Activated CD4-positive, alpha-beta T cell treated with anti-CD3 and anti-CD28 coated beads for 24 hours (primary cell): ENCODE results near the gene CD19.
"Not testable (repeated sequence)": the region's sequence is repeated elsewhere in the genome, so short reads cannot be mapped to it uniquely, and the experiment has no call there.

ENCODE experiments used
- DNase-seq, 2 donors: peaks; one replicate each; pipeline ENCODE4 v3.0.0-alpha.2; 2020; ENCODE audit warnings: low read depth in 2 of 2

CD19 gene

DNA sequence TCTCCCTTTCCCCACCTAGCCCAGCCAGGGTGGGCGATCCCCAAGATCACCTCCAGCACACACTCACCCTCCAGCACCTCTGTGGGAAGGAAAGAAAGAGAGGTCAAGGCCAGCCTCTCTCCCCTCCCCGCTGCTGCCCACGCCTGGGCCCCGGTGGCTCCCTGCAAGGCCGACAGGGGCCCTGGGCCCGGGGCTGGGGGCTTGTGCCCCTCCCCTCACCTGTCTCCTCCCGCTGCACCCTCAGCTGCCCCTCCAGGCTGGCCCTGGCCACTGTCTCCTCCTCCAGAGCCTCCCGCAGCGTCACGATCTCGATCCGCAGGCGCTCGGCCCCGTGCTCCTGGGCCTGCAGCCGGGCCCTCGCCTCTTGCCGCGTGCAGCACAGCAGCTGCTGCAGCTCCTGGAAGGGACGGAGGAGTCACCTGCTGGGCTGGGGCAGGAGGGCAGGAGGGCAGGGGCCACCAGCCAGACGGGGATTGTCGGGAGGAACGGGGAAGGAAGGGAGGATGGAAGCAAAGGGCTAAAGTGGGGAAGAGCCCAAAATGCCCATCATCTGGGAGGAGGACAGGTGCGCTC is 25.9 kb upstream of the CD19 start:
- DNase-seq = no peak

DNA sequence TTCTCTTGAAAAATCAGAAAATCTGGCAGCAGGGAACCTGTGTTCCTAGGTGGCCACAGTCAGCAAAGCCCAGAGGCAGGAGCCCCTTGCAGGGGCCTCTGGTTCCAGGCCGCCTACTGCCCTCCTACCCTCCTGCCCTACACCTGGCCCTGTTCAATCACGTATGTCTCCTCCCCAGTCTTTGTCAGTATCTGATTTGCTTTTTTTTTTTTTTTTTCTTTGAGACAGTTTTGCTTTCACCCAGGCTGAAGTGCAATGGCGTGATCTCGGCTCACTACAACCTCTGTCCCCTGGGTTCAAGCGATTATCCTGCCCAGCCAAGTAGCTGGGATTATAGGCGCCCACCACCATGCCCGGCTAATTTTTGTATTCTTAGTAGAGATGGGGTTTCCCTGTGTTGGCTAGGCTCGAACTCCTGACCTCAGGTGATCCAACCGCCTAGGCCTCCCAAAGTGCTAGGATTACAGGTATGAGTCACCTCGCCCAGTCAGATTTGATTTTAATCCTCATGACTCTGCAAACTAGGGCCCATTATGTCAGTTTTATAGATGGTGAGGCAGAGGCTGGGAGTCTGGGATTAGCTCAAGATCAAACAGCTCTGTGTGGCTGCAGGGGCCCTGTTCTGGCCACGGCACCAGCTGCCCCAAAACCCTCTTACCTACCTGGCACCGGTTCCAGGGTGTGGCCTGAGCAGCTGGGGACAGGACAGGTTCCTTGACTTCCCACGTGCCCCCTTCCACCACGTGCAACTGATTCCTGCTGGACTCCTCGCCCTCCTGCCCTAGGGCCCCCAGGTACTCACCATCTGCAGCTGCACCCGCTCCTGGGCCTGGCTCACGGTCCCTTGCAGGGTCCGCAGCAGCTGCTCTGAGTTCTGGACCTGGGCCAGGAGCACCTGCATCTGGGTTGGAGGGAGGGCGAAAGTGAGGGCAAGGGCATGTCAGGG is 21.4 kb upstream of the CD19 start:
- no peak for DNase-seq

DNA sequence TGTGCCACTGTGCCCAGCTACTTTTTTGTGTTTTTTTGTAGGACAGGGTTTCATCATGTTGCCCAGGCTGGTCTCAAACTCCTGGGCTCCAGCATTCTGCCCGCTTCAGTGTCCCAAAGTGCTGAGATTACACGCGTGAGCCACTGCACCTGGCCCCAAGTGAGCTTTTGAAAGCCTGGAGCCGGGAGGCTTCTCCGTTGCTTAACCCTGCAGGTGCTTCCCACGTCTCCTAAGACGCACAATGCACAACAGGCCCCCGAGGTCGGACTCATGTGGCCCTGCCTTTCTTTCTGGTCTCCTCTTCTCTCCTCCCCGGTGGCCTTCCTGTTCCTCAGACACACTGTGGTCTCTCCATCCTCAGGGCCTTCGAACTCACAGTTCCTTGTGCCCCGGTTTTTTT is 19.2 kb upstream of the CD19 start:
- DNase-seq = no peak

GRCh38 chr16:28913946-28914724 is 17.6 kb upstream of the CD19 start:
- no peak for DNase-seq

GRCh38 chr16:28915181-28915580 is 16.6 kb upstream of the CD19 start:
- no peak for DNase-seq

- no peak for DNase-seq
Measured at GRCh38 chr16:28917095-28917494, 14.7 kb upstream of the CD19 start.

- DNase-seq = no peak
Measured at GRCh38 chr16:28918698-28919097, 13.1 kb upstream of the CD19 start.

- no peak for DNase-seq
Measured at GRCh38 chr16:28923231-28923587, 8.6 kb upstream of the CD19 start.

DNA sequence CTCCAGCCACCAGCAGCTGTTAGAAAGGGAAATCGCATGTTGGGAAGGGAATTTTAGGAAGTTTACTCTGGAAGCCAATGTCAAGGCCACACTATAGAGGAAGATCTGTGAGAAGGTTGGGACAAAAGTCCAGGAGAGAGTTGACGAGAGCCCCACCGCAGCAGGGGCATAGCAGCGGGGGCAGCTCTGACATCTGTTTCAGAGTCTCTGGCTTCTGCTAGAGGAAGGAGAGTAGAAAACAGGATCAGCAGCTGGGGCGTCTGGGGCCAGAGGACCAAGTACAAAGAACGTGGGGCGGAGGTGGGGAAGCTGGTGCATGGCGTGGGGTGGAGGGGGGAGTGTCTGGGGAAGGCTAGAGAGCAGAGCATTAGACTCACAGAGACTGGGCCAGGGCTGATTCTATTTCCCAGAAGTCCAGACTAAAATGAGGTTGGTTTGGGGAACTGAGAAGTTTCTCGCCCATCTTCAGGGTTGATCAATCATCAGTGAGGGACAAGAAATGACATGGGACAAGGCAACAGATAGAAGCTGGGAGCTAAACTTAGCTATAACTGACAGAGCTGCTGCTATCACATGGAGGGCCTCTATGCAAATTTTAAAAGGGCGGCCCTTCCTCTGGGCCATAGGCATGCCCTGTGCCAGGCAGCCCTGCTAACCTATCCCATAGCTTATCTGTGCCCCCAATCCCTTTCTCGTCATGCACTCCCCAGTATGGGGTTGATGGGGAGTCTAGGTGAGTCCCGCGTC is 7.9 kb upstream of the CD19 start:
- no peak for DNase-seq

GRCh38 chr16:28924399-28924761 is 7.4 kb upstream of the CD19 start:
- DNase-seq = no peak

DNA sequence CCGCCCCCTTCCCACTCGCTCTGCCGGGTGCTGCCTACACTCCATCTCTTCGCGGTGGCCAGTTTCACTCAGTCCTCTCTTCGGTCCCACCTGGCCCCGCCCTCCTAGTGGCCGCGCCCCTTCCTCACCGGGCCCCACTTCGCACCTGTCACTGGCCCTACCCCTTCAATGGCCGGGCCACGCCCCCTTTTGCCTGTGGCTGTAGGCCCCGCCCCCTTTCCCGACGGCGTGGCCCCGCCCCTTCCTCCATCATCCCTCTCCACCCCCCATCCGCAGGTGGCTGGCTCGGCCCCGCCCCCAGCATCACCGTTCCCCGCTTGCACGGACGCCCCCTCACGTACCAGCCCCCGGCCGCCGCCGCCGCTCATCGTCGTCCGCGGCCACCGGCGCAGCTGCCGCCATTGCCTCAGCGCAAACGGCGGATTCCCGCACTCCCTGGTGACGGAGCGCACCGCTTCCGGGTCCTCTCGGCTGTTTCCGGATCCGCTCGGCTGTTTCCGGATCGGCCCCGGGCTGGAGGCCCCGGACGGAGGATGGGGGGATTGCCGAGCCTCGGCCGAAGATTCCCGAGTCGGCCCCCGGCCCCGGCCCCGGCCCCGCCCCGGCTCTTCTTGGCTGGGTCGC is 6.9 kb upstream of the CD19 start, which contains the start of gene RABEP2:
RABEP2 (minus strand) TSS at position 477 of the 624 bp plus-strand sequence; CDS start at position 402, 75 bp downstream.
- peak; percentile 98 for DNase-seq

- DNase-seq = peak; percentile 66 to 70
Measured at GRCh38 chr16:28925386-28926228, 6.2 kb upstream of the CD19 start.

DNA sequence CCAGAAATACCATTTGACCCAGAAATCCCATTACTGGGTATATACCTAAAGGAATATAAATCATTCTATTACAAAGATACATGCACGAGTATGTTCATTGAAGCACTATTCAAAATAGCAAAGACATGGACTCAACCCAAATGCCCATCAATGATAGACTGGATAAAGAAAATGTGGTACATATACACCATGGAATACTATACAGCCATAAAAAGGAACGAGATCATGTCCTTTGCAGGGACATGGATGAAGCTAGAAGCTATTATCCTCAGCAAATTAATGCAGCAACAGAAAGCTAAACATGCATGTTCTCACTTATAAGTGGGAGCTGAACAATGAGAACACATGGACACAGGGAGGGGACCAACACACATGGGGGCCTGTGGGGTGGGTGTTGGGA is 5.5 kb upstream of the CD19 start:
- DNase-seq = not testable (repeated sequence)

DNA sequence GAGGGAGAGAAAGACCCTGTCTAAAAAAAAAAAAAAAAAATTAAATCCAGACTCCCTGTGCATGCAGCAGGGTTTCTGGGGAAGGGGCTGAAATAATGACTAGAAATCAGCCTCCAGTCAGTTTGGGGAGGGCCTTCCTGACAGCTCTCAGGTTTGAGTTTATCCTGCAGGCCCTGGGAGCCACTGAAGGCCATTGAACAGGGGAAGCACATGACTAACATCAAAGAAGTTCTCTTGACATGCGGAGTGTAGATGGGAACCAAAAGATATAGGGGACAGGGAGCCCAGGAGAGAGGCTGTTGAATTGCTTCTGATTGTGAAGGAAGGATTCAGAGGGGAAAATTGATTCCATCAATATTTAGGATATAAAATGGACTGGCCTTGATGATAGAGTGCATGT is 4.0 kb upstream of the CD19 start:
- no peak for DNase-seq

DNA sequence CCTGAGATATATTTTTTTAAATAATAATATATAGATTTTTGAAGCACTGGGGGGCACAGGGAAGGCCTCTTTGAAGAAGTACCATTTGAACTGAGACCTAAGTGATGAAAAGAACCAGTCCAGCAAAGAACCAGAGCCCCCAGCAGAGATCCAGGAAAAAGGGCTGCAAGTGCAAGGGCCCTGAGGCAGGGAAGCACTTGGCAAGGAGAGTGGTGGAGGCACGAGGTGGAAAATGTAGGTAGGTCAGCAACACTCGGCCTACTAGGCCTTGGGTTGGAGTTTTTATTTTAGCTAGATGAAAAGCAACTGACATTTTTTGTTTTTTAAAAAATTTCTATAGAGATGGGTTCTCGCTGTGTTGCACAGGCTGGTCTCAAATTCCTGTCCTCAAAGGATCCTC is 1.6 kb upstream of the CD19 start:
- no peak for DNase-seq

DNA sequence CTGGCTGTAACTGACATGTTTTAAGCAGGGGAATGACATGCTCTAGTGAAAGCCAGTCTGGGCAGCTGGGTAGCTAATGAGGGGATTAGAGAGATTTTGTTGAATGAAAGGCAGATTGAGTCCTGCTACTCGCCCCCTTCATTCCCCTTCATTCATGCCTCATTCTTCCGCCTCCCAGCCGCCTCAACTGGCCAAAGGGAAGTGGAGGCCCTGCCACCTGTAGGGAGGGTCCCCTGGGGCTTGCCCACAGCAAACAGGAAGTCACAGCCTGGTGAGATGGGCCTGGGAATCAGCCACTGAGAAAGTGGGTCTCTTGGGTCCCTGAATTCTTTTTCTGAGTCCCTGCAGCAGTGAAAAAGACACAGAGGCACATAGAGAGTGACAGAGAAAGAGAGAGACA is 1.1 kb upstream of the CD19 start:
- no peak for DNase-seq

- no peak for DNase-seq
Measured at GRCh38 chr16:28932339-28933141, 769 bp downstream of the CD19 start.

- no peak for DNase-seq
Measured at GRCh38 chr16:28933171-28933570, 1.4 kb downstream of the CD19 start.

DNA sequence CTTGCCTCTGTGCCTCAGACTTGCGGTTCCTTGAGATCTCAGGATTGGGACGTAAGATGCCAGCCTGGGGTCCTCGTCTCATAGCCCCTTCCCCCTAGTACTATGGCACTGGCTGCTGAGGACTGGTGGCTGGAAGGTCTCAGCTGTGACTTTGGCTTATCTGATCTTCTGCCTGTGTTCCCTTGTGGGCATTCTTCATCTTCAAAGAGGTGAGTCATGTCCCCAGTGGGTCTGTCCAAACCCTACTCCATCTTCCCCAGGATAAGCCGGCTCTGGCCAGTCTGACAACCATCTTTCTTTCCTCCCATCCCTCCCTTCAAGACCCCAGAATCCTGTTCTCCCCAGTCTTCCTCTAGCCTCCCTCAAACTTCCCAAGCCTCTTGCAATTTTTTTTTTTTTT is 3.6 kb downstream of the CD19 start:
- DNase-seq = no peak
